HepG2 (cell line): ENCODE data around the gene SEPHS2. TPM values are rescaled to one million over a fixed set of nuclear protein-coding genes. Genes with fewer than 3 reads are reported as not detected.
A peak's percentile ranks its signal among the peaks of the same experiment; 100 is the strongest.

Experiments
- GFI1 ChIP-seq: sonication (generic); formaldehyde crosslinking; IDR thresholded peaks from 2 replicates; pipeline ENCODE4 v1.5.0; 2020; ENCODE audit warnings: missing genetic modification reagents, mild to moderate bottlenecking, borderline replicate concordance
- IRX3 ChIP-seq: sonication (generic); formaldehyde crosslinking; IDR thresholded peaks from 2 replicates; pipeline ENCODE4 v1.8.1; 2023; ENCODE audit warnings: mild to moderate bottlenecking, low read depth, missing genetic modification reagents, borderline replicate concordance
- MAFG ChIP-seq: sonication (generic); formaldehyde crosslinking; IDR thresholded peaks from 2 replicates; pipeline ENCODE4 v1.5.1; 2020; ENCODE audit warnings: mild to moderate bottlenecking, missing genetic modification reagents
- SIN3B ChIP-seq: fragments of 150-350 bp; IDR thresholded peaks from 2 replicates; pipeline ENCODE4 v1.6.1; 2014; ENCODE audit warnings: low read length
- SMAD3 ChIP-seq: sonication (generic); formaldehyde crosslinking; IDR thresholded peaks from 2 replicates; pipeline ENCODE4 v1.4.0; 2020; ENCODE audit warnings: missing genetic modification reagents
- THAP7 ChIP-seq: sonication (generic); formaldehyde crosslinking; IDR thresholded peaks from 2 replicates; pipeline ENCODE4 v1.8.1; 2023; ENCODE audit warnings: mild to moderate bottlenecking, missing genetic modification reagents
- ZBTB10 ChIP-seq: sonication (generic); formaldehyde crosslinking; IDR thresholded peaks from 2 replicates; pipeline ENCODE4 v1.4.0; 2020; ENCODE audit warnings: missing genetic modification reagents, borderline replicate concordance
- ZNF337 ChIP-seq: sonication (generic); formaldehyde crosslinking; IDR thresholded peaks from 2 replicates; pipeline ENCODE4 v1.5.1; 2020; ENCODE audit warnings: missing genetic modification reagents, low read depth, mild to moderate bottlenecking, borderline replicate concordance
- ZNF530 ChIP-seq: sonication (generic); formaldehyde crosslinking; IDR thresholded peaks from 2 replicates; pipeline ENCODE4 v1.5.0; 2020; ENCODE audit warnings: low read depth, mild to moderate bottlenecking, missing genetic modification reagents
- ZNF549 ChIP-seq: sonication (generic); formaldehyde crosslinking; IDR thresholded peaks from 2 replicates; pipeline ENCODE4 v1.5.0; 2020; ENCODE audit warnings: missing genetic modification reagents
- ZNF556 ChIP-seq: sonication (generic); formaldehyde crosslinking; IDR thresholded peaks from 2 replicates; pipeline ENCODE4 v1.4.0; 2020; ENCODE audit warnings: mild to moderate bottlenecking, missing genetic modification reagents, borderline replicate concordance
- ZNF577 ChIP-seq: sonication (generic); formaldehyde crosslinking; IDR thresholded peaks from 2 replicates; pipeline ENCODE4 v1.4.0; 2020; ENCODE audit warnings: mild to moderate bottlenecking, low read depth, missing genetic modification reagents, borderline replicate concordance
- ZNF792 ChIP-seq: IDR thresholded peaks from 2 replicates; pipeline ENCODE4 v1.6.1; 2016
- ZSCAN12 ChIP-seq: sonication (generic); formaldehyde crosslinking; IDR thresholded peaks from 2 replicates; pipeline ENCODE4 v1.9.0; 2021; ENCODE audit warnings: mild to moderate bottlenecking, missing genetic modification reagents
- polyA plus RNA-seq, 8 experiments: library from polyadenylated mRNA; depleted of rRNA in 3 of 8; stranded (reverse) in 7 of 8; unstranded in 1 of 8; fragments of >200 nt; fragmentation: Illumina TruSeq in 4 of 8; extraction: Trizol in 4 of 8; gene quantifications; 2 replicates each; pipeline versions ENCODE4 v1.2.1 to v1.2.3, GENCODE V29; 2011 to 2016; ENCODE audit warnings: low read depth in 4 of 8, missing spikeins in 1 of 8, mixed read lengths in 1 of 8; ENCODE audit not compliant: insufficient read depth in 1 of 8
- total RNA-seq, 5 experiments: library from RNA; depleted of rRNA; stranded (reverse); fragments of >200 nt; fragmentation: Illumina TruSeq; extraction: Trizol; gene quantifications; 2 replicates each; pipeline ENCODE4 v1.2.3, GENCODE V29; 2016; ENCODE audit warnings: low read depth in 1 of 5
- TF ChIP-seq, protein P1 (sequence below): conservative IDR thresholded peaks from 2 replicates; pipeline ENCODE4 v1.6.1; 2018; ENCODE audit warnings: missing genetic modification reagents
- TF ChIP-seq, protein P2 (sequence below): sonication (generic); formaldehyde crosslinking; IDR thresholded peaks from 2 replicates; pipeline ENCODE4 v1.4.0; 2020; ENCODE audit warnings: mild to moderate bottlenecking, missing genetic modification reagents
- TF ChIP-seq, protein P3 (sequence below): sonication (generic); formaldehyde crosslinking; IDR thresholded peaks from 2 replicates; pipeline ENCODE4 v1.4.0; 2020; ENCODE audit warnings: missing genetic modification reagents

The SEPHS2 gene
- total and polyA plus RNA-seq, 2 of the 13 experiments (the other 11 are each of a cell fraction or from before 2014, with no cell fraction given) = 20.7 to 127 TPM

DNA sequence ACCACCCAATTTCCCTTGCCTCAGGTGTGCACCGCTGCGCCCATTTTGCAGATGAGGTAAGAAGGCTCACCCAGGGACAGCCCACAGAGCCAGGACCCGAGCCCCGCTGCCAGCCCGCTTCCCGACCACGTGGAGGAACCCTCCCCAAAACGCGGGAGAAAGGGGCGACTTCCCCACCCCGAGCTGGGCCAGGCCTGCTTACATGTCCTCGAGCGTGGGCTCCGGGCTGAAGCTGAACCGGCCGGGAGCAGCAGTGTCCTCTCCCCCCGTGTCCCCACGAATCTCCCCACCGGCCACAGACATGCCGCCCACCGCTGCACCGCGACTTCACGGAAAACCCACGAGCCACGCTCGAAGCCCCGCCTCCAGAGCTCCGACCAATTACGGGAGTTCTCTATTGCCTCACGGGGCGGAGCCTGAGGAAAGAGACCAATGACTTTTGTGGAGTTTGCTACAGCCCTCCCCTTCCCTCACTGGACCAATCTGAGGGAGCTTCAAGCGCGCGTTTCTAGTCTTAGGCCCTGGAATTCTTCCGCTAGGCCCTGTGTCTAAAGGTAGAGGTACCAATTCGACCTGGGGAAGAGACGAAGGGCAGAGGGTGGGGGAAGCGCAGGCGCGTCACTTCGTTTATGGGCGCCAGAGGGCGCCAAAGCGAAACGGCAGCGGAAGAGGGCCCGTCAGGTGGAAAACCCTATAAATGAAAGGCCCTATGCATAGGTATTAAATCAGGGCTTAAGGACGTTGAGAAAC is 15.8 kb downstream of the SEPHS2 start, which contains the start of gene DCTPP1 (continued):
- peak; percentile 84 for TF ChIP-seq THAP7 (CRISPR knock-in tag)
- TF ChIP-seq, protein P1, sequence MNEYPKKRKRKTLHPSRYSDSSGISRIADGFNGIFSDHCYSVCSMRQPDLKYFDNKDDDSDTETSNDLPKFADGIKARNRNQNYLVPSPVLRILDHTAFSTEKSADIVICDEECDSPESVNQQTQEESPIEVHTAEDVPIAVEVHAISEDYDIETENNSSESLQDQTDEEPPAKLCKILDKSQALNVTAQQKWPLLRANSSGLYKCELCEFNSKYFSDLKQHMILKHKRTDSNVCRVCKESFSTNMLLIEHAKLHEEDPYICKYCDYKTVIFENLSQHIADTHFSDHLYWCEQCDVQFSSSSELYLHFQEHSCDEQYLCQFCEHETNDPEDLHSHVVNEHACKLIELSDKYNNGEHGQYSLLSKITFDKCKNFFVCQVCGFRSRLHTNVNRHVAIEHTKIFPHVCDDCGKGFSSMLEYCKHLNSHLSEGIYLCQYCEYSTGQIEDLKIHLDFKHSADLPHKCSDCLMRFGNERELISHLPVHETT (CRISPR knock-in tag) = peak; percentile 57
- no peak for TF ChIP-seq MAFG (CRISPR knock-in tag)
- no peak; the same call in 1 of the 2 replicates for TF ChIP-seq ZNF337 (CRISPR knock-in tag)
- TF ChIP-seq, protein P2, sequence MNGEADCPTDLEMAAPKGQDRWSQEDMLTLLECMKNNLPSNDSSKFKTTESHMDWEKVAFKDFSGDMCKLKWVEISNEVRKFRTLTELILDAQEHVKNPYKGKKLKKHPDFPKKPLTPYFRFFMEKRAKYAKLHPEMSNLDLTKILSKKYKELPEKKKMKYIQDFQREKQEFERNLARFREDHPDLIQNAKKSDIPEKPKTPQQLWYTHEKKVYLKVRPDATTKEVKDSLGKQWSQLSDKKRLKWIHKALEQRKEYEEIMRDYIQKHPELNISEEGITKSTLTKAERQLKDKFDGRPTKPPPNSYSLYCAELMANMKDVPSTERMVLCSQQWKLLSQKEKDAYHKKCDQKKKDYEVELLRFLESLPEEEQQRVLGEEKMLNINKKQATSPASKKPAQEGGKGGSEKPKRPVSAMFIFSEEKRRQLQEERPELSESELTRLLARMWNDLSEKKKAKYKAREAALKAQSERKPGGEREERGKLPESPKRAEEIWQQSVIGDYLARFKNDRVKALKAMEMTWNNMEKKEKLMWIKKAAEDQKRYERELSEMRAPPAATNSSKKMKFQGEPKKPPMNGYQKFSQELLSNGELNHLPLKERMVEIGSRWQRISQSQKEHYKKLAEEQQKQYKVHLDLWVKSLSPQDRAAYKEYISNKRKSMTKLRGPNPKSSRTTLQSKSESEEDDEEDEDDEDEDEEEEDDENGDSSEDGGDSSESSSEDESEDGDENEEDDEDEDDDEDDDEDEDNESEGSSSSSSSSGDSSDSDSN (CRISPR knock-in tag) = peak; percentile 79
- no peak for TF ChIP-seq ZNF577 (CRISPR knock-in tag)
- peak; percentile 88 for TF ChIP-seq ZNF556 (CRISPR knock-in tag)
- TF ChIP-seq ZNF549 = no peak
- no peak for TF ChIP-seq ZSCAN12
- TF ChIP-seq IRX3 = peak; percentile 88
- TF ChIP-seq ZNF792 (CRISPR knock-in tag) = peak; percentile 82
- TF ChIP-seq GFI1 (CRISPR knock-in tag) = no peak
- no peak for TF ChIP-seq ZNF530 (CRISPR knock-in tag)
- TF ChIP-seq, protein P3, sequence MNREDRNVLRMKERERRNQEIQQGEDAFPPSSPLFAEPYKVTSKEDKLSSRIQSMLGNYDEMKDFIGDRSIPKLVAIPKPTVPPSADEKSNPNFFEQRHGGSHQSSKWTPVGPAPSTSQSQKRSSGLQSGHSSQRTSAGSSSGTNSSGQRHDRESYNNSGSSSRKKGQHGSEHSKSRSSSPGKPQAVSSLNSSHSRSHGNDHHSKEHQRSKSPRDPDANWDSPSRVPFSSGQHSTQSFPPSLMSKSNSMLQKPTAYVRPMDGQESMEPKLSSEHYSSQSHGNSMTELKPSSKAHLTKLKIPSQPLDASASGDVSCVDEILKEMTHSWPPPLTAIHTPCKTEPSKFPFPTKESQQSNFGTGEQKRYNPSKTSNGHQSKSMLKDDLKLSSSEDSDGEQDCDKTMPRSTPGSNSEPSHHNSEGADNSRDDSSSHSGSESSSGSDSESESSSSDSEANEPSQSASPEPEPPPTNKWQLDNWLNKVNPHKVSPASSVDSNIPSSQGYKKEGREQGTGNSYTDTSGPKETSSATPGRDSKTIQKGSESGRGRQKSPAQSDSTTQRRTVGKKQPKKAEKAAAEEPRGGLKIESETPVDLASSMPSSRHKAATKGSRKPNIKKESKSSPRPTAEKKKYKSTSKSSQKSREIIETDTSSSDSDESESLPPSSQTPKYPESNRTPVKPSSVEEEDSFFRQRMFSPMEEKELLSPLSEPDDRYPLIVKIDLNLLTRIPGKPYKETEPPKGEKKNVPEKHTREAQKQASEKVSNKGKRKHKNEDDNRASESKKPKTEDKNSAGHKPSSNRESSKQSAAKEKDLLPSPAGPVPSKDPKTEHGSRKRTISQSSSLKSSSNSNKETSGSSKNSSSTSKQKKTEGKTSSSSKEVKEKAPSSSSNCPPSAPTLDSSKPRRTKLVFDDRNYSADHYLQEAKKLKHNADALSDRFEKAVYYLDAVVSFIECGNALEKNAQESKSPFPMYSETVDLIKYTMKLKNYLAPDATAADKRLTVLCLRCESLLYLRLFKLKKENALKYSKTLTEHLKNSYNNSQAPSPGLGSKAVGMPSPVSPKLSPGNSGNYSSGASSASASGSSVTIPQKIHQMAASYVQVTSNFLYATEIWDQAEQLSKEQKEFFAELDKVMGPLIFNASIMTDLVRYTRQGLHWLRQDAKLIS (CRISPR knock-in tag) = 0 out of 2 replicates have a peak, but pooled peaks have one; percentile 12
- TF ChIP-seq ZBTB10 (CRISPR knock-in tag) = 0 out of 2 replicates have a peak, but pooled peaks have one; percentile 81
- peak; percentile 91 for TF ChIP-seq SMAD3 (CRISPR knock-in tag)
- peak; percentile 70 for TF ChIP-seq SIN3B
